ENCODE measurements around the gene TM4SF1.

The TM4SF1 gene

GRCh38 chr3:149377408-149378364 is at the start of gene TM4SF1:
TM4SF1 (minus strand) TSS chr3:149377649; CDS start chr3:149377547, 102 bp downstream.
- DNase-seq, result no peak

GRCh38 chr3:149426325-149426724 is 48.9 kb upstream of the TM4SF1 start:
- DNase-seq, result no peak

- DNase-seq, result no peak
Measured at GRCh38 chr3:149424918-149425317, 47.5 kb upstream of the TM4SF1 start.

GRCh38 chr3:149421764-149422163 is 44.3 kb upstream of the TM4SF1 start:
- no peak for DNase-seq

GRCh38 chr3:149419816-149420215 is 42.4 kb upstream of the TM4SF1 start:
- no peak for DNase-seq

GRCh38 chr3:149417727-149418126 is 40.3 kb upstream of the TM4SF1 start:
- DNase-seq, result no peak

- DNase-seq, result no peak
Measured at GRCh38 chr3:149417174-149417573, 39.7 kb upstream of the TM4SF1 start.

- DNase-seq, result no peak
Measured at GRCh38 chr3:149415484-149415883, 38.0 kb upstream of the TM4SF1 start.

- no peak for DNase-seq
Measured at GRCh38 chr3:149414557-149415231, 37.2 kb upstream of the TM4SF1 start.

- DNase-seq, result no peak
Measured at GRCh38 chr3:149411583-149411982, 34.1 kb upstream of the TM4SF1 start.

GRCh38 chr3:149409351-149409750 is 31.9 kb upstream of the TM4SF1 start:
- DNase-seq, result no peak

GRCh38 chr3:149407898-149408297 is 30.4 kb upstream of the TM4SF1 start:
- no peak for DNase-seq

- no peak for DNase-seq
Measured at GRCh38 chr3:149406244-149406752, 28.8 kb upstream of the TM4SF1 start.

- DNase-seq, result no peak
Measured at GRCh38 chr3:149403443-149403842, 26.0 kb upstream of the TM4SF1 start.

- no peak for DNase-seq
Measured at GRCh38 chr3:149402481-149402880, 25.0 kb upstream of the TM4SF1 start.

GRCh38 chr3:149401926-149402310 is 24.5 kb upstream of the TM4SF1 start:
- no peak for DNase-seq

- DNase-seq, result no peak
Measured at GRCh38 chr3:149401212-149401925, 23.9 kb upstream of the TM4SF1 start.

- DNase-seq, result no peak
Measured at GRCh38 chr3:149400645-149401044, 23.2 kb upstream of the TM4SF1 start.

GRCh38 chr3:149398296-149398695 is 20.8 kb upstream of the TM4SF1 start:
- DNase-seq, result no peak

- DNase-seq, result no peak
Measured at GRCh38 chr3:149397528-149397927, 20.1 kb upstream of the TM4SF1 start.

GRCh38 chr3:149396476-149396875 is 19.0 kb upstream of the TM4SF1 start:
- no peak for DNase-seq

GRCh38 chr3:149395107-149396089 is 17.9 kb upstream of the TM4SF1 start:
- DNase-seq, result no peak

Data from NCI-H2227 treated with DMSO at 0.1 percent for 48 hours (cell line).